C4-2B (cell line): ENCODE measurements around the gene AUTS2.

Experiments
- H3K27ac ChIP-seq: fragments of 450-650 bp; 2 replicates; pipeline ENCODE4 v1.5.1; 2017
- CTCF ChIP-seq: fragments of 450-650 bp; conservative IDR thresholded peaks from 2 replicates; pipeline ENCODE4 v1.5.1; 2017; ENCODE audit warnings: mild to moderate bottlenecking
- ZFX ChIP-seq: fragments of 450-650 bp; IDR thresholded peaks from 2 replicates; pipeline ENCODE4 v1.6.1; 2017

The AUTS2 gene

DNA sequence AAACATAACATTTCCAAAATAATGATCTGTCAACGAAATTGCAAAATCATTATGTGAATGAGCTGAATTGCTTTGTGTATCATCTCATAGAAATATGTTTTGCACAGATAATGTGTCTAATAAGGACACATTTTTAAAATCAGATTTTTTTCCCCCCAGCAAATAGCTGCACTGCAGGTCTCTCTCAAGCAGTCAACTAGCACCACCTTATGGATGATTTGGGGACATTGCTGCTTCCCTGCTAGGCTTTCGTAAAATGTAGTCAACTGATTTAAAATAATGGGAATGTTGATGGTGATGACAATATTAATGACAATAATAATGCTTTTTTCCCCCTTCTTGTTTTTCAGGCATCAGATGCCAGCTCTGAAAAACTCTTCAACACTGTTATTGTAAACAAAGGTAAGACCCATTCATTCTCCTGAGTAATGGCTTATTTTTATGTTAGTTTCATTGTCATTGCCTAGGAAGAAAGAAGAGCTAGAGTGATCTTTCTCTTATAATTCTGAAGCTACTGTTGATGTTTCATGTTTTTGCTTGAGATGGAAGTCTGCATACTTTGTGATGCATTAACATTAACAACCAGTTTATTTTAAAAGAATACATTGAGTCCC is 1100.1 kb downstream of the AUTS2 start:
- TF ChIP-seq ZFX (no peak), CTCF (peak; percentile 91)
- no peak overlapping the region for H3K27ac ChIP-seq

DNA sequence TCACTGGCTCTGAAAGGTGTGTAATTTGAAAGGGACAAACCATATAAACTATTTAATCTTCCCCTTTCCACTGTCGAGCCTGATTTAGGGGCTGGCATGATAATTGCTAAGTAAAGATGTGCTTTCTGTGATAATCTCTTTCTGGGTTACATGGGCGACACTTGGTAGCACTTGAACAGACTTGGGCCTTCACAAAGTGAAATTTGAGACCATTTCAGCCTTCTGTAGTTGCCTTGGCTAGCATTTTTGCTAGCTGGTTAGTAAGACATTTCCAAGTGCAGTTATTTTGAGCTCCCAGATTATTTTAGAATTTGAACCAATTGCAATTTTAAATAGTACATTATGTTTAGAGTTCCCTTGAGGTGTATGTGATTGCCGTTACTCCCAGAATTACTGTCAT is 1101.0 kb downstream of the AUTS2 start:
- TF ChIP-seq CTCF (no peak), ZFX (no peak)

GRCh38 chr7:70700055-70700940 is 1102.0 kb downstream of the AUTS2 start:
- H3K27ac ChIP-seq, result no peak overlapping the region
- TF ChIP-seq ZFX, result no peak
- no peak for TF ChIP-seq CTCF

More for the DNA sequence above, 1101.0 kb downstream of the AUTS2 start:
- no peak overlapping the region for H3K27ac ChIP-seq

DNA sequence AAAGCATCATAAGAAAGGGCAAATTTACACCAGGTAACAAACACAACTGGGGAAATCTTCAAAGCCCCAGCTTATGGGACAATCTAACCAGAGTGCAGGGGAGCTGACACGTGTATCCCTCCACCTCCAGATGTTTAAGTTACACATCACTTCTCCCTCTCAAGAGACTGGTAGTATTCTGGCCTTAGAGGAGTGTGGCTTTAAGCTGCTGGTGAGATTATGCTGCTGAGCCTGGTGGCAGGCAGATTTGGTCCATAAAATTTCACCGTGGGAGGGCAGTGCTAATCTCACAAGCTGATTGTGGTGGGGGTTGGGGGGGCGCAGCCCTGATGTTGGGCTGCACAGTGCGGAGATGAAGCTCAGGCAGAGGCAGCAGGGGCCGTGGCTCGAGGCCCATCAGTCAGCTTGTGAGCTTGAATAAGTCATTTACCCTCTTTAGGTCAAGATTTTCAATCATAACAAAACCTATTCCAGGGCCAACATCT is 1102.7 kb downstream of the AUTS2 start:
- no peak for TF ChIP-seq ZFX
- no peak for TF ChIP-seq CTCF
- H3K27ac ChIP-seq, result no peak overlapping the region

DNA sequence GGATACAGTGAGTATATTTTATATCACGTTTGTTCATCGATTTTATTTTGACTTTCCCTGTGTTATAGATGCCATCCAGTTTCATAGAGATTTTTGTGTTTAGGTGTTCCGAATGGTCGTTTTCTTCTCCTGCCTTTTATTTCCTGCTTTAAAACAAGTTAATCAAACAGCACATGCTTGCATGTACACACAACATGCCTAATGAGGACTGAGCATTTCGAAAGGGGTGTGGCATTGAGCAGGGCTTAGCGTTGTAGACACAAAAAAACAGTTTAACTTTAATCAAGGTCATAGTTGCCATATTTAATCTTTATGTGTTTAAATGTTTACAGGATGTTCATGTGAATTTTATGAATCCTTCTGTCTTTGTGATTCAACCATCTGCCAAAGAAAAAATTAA is 1103.2 kb downstream of the AUTS2 start:
- TF ChIP-seq CTCF (no peak), ZFX (no peak)
- H3K27ac ChIP-seq, result no peak overlapping the region

DNA sequence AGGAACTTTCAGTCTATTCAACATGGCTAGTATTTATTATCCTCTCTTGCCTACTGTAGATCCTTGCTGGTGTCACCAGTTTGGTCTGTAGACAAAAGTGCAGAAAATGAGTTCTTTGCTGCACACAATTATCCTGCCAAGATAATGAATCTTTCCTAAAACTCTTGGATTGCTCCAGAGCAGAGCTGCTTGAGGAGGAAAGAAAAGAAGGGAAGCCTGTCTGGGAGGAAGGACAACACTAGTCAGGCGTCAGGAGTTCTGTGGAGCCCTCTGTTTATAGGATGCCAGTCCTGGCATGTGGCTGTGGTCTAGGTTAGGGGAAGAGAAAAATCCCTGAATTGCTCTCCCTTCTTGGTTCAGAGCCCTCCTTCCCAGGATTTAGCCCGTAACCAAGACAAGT is 1103.7 kb downstream of the AUTS2 start:
- TF ChIP-seq ZFX, result no peak
- H3K27ac ChIP-seq, result no peak overlapping the region

- H3K27ac ChIP-seq, result no peak overlapping the region
- TF ChIP-seq ZFX (no peak), CTCF (no peak)
These were observed 1105.5 kb downstream of the AUTS2 start for GRCh38 chr7:70703785-70704184.
